IMR-90 (cell line): ENCODE measurements around the gene GCNT4.

ENCODE experiments used
- BHLHE40 ChIP-seq: fragments of 150-350 bp; IDR thresholded peaks from 2 replicates; pipeline ENCODE4 v1.6.1; 2016; ENCODE audit warnings: mild to moderate bottlenecking, low read depth, low read length
- CEBPB ChIP-seq: IDR thresholded peaks from 2 replicates; pipeline ENCODE4 v1.6.1; 2012; ENCODE audit warnings: low read depth, low read length, improper control_type of control experiment
- CHD1 ChIP-seq: IDR thresholded peaks from 2 replicates; pipeline ENCODE4 v1.6.1; 2012; ENCODE audit warnings: low read depth, low read length, improper control_type of control experiment
- CTCF ChIP-seq: conservative IDR thresholded peaks from 2 replicates; pipeline ENCODE4 v1.5.1; 2012; ENCODE audit warnings: mild to moderate bottlenecking, low read depth, low read length, improper control_type of control experiment
- FOS ChIP-seq: fragments of 150-350 bp; IDR thresholded peaks from 2 replicates; pipeline ENCODE4 v1.6.1; 2016; ENCODE audit warnings: low read depth, low read length
- POLR2A ChIP-seq: IDR thresholded peaks from 2 replicates; pipeline ENCODE4 v1.6.1; 2012; ENCODE audit warnings: mild to moderate bottlenecking, low read depth, low read length
- RAD21 ChIP-seq: IDR thresholded peaks from 2 replicates; pipeline ENCODE4 v1.6.1; 2012; ENCODE audit warnings: low read length, improper control_type of control experiment
- RCOR1 ChIP-seq: IDR thresholded peaks from 2 replicates; pipeline ENCODE4 v1.6.1; 2012; ENCODE audit warnings: mild to moderate bottlenecking, low read length, improper control_type of control experiment; ENCODE audit not compliant: insufficient replicate concordance
- SMC3 ChIP-seq: fragments of 150-350 bp; IDR thresholded peaks from 2 replicates; pipeline ENCODE4 v1.6.1; 2016; ENCODE audit warnings: low read depth, mild to moderate bottlenecking, antibody characterized with exemption, low read length, moderate library complexity
- TF ChIP-seq, protein P1 (sequence below): fragments of 150-350 bp; IDR thresholded peaks from 2 replicates; pipeline ENCODE4 v1.6.1; 2017; ENCODE audit warnings: mild to moderate bottlenecking, antibody characterized with exemption, low read length, low read depth
- TF ChIP-seq, protein P2 (sequence below): fragments of 150-350 bp; IDR thresholded peaks from 2 replicates; pipeline ENCODE4 v1.6.1; 2016; ENCODE audit warnings: low read depth, mild to moderate bottlenecking, low read length, moderate library complexity, borderline replicate concordance

DNA sequence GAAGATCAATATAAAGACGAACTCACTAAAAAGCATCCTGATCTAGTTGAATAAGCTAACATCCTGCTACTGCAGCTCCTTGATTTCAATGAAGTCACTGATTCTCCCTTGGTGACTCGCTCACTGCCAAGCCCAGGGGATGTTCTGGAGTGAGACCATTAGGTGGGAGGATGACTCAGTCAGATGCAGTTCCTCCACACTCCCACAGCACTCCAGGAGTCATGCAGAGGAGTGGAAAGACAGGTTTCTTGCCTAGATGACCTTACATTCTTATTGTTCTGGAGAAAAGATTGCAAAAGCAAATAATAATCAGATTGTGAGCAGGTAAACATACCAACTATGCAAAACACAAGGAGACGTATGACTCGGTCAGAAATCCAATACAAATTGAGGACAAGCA is 15.3 kb downstream of the GCNT4 start:
- TF ChIP-seq CTCF (no peak), POLR2A (no peak), RCOR1 (no peak), RAD21 (no peak), CEBPB (0 out of 2 replicates have a peak, but pooled peaks have one; percentile 5), FOS (peak; percentile 79), BHLHE40 (0 out of 2 replicates have a peak, but pooled peaks have one; percentile 34), CHD1 (no peak), SMC3 (no peak)
- TF ChIP-seq, protein P1, sequence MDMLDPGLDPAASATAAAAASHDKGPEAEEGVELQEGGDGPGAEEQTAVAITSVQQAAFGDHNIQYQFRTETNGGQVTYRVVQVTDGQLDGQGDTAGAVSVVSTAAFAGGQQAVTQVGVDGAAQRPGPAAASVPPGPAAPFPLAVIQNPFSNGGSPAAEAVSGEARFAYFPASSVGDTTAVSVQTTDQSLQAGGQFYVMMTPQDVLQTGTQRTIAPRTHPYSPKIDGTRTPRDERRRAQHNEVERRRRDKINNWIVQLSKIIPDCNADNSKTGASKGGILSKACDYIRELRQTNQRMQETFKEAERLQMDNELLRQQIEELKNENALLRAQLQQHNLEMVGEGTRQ = no peak
- TF ChIP-seq, protein P2, sequence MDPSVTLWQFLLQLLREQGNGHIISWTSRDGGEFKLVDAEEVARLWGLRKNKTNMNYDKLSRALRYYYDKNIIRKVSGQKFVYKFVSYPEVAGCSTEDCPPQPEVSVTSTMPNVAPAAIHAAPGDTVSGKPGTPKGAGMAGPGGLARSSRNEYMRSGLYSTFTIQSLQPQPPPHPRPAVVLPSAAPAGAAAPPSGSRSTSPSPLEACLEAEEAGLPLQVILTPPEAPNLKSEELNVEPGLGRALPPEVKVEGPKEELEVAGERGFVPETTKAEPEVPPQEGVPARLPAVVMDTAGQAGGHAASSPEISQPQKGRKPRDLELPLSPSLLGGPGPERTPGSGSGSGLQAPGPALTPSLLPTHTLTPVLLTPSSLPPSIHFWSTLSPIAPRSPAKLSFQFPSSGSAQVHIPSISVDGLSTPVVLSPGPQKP = no peak
